HG03342 (cell line): ENCODE results near the gene CACNA2D1.

ENCODE experiments used
- ATAC-seq: cut with Tn5 transposase; IDR thresholded peaks from one replicate; pipeline ENCODE4 v1.9.1; 2021; ENCODE audit warnings: mild to moderate bottlenecking, moderate library complexity; ENCODE audit not compliant: unreplicated experiment

The CACNA2D1 gene

GRCh38 chr7:82348251-82348650 lies 95.3 kb downstream of the CACNA2D1 start:
- ATAC-seq, result no peak

- no peak for ATAC-seq
These were observed 95.8 kb downstream of the CACNA2D1 start for GRCh38 chr7:82347808-82348207.

- no peak for ATAC-seq
These were observed 97.7 kb downstream of the CACNA2D1 start for GRCh38 chr7:82345886-82346285.

- ATAC-seq, result no peak
These were observed 99.9 kb downstream of the CACNA2D1 start for GRCh38 chr7:82343716-82344115.

GRCh38 chr7:82339958-82340357 lies 103.6 kb downstream of the CACNA2D1 start:
- no peak for ATAC-seq

GRCh38 chr7:82335927-82336326 lies 107.7 kb downstream of the CACNA2D1 start:
- no peak for ATAC-seq

- no peak for ATAC-seq
These were observed 108.6 kb downstream of the CACNA2D1 start for GRCh38 chr7:82335001-82335400.

- ATAC-seq, result no peak
These were observed 112.3 kb downstream of the CACNA2D1 start for GRCh38 chr7:82331234-82331633.

- no peak for ATAC-seq
These were observed 112.8 kb downstream of the CACNA2D1 start for GRCh38 chr7:82330706-82331215.

GRCh38 chr7:82327898-82328297 lies 115.7 kb downstream of the CACNA2D1 start:
- ATAC-seq, result no peak

- no peak for ATAC-seq
These were observed 118.2 kb downstream of the CACNA2D1 start for GRCh38 chr7:82325416-82325815.

GRCh38 chr7:82323806-82324205 lies 119.8 kb downstream of the CACNA2D1 start:
- no peak for ATAC-seq

GRCh38 chr7:82319674-82320118 lies 123.9 kb downstream of the CACNA2D1 start:
- no peak for ATAC-seq

GRCh38 chr7:82318786-82319185 lies 124.8 kb downstream of the CACNA2D1 start:
- ATAC-seq, result no peak

GRCh38 chr7:82317760-82318159 lies 125.8 kb downstream of the CACNA2D1 start:
- no peak for ATAC-seq

- no peak for ATAC-seq
These were observed 126.3 kb downstream of the CACNA2D1 start for GRCh38 chr7:82317257-82317721.

GRCh38 chr7:82313269-82313668 lies 130.3 kb downstream of the CACNA2D1 start:
- ATAC-seq, result no peak

- no peak for ATAC-seq
These were observed 130.9 kb downstream of the CACNA2D1 start for GRCh38 chr7:82312646-82313045.

GRCh38 chr7:82305347-82306005 lies 138.1 kb downstream of the CACNA2D1 start:
- no peak for ATAC-seq

GRCh38 chr7:82294865-82295264 lies 148.7 kb downstream of the CACNA2D1 start:
- no peak for ATAC-seq

- no peak for ATAC-seq
These were observed 149.2 kb downstream of the CACNA2D1 start for GRCh38 chr7:82294382-82294784.

GRCh38 chr7:82293467-82293866 lies 150.1 kb downstream of the CACNA2D1 start:
- ATAC-seq, result no peak

GRCh38 chr7:82291931-82292330 lies 151.6 kb downstream of the CACNA2D1 start:
- ATAC-seq, result no peak
